ENCODE data around the gene OCA2. TPM values are rescaled to one million over a fixed set of nuclear protein-coding genes. Genes with fewer than 3 reads are reported as not detected.

OCA2 gene
- total RNA-seq, 2 donors from 2014 or later: 3.7 TPM; not detected in 1

GRCh38 chr15:27989838-27990237, 109.3 kb downstream of the OCA2 start:
- Histone ChIP-seq H3K27me3 (replicated peaks; ENCODE audit: insufficient read depth) (no peaks in the 10 kb centered on the region), H3K36me3 (no peaks in the 10 kb centered on the region), H3K27ac (no peak overlapping the region), H3K4me1 (replicated peaks) (no peaks in the 10 kb centered on the region), H3K9me3 (no peaks in the 10 kb centered on the region), H3K4me3 (no peak overlapping the region)
- TF ChIP-seq, protein P1, sequence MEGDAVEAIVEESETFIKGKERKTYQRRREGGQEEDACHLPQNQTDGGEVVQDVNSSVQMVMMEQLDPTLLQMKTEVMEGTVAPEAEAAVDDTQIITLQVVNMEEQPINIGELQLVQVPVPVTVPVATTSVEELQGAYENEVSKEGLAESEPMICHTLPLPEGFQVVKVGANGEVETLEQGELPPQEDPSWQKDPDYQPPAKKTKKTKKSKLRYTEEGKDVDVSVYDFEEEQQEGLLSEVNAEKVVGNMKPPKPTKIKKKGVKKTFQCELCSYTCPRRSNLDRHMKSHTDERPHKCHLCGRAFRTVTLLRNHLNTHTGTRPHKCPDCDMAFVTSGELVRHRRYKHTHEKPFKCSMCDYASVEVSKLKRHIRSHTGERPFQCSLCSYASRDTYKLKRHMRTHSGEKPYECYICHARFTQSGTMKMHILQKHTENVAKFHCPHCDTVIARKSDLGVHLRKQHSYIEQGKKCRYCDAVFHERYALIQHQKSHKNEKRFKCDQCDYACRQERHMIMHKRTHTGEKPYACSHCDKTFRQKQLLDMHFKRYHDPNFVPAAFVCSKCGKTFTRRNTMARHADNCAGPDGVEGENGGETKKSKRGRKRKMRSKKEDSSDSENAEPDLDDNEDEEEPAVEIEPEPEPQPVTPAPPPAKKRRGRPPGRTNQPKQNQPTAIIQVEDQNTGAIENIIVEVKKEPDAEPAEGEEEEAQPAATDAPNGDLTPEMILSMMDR (IDR thresholded peaks at IDR 0.05): no peak
- TF ChIP-seq POLR2AphosphoS5 (IDR thresholded peaks at IDR 0.05): no peak
- TF ChIP-seq POLR2A (IDR thresholded peaks at IDR 0.05): no peak
- no peak for DNase-seq (ENCODE audit: low spot score)
- 83% methylated on average over 4 of the region's 4 CpGs for WGBS
- intact Hi-C loops (cut with DNase I): no loop called here

GRCh38 chr15:27989427-27989826, 109.7 kb downstream of the OCA2 start:
- H3K36me3 ChIP-seq: no peaks in the 10 kb centered on the region
- H3K27me3 ChIP-seq (replicated peaks; ENCODE audit: insufficient read depth): no peaks in the 10 kb centered on the region
- TF ChIP-seq POLR2A (IDR thresholded peaks at IDR 0.05) (no peak), POLR2AphosphoS5 (IDR thresholded peaks at IDR 0.05) (no peak)
- TF ChIP-seq, protein P1 (IDR thresholded peaks at IDR 0.05): no peak
- DNase-seq (ENCODE audit: low spot score): no peak
- WGBS: 89% methylated on average over 13 of the region's 13 CpGs
- H3K27ac ChIP-seq: no peak overlapping the region
- H3K9me3 ChIP-seq: no peaks in the 10 kb centered on the region
- H3K4me3 ChIP-seq: no peak overlapping the region
- intact Hi-C loops (cut with DNase I): no loop called here
- H3K4me1 ChIP-seq (replicated peaks): no peaks in the 10 kb centered on the region

DNA sequence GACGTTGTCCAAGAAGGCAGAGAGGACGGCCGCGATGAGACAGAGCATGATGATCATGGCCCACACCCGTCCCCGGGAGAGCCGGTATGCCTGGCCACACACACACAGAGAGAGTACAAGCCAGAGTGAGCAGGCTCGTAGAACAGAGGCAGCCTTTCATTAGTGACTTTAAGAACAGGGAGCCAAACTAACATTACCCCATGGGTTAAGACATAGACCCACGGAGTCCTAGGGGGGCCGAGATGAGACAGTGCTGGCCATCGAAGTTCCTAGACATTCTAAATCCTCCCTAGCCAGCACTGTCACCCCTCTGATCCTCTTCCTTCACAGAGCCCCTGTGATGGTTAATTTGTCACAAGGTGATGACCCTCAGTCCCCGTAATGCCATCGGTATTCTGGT, 114.0 kb downstream of the OCA2 start:
- DNase-seq (ENCODE audit: low spot score): no peak
- Histone ChIP-seq H3K27ac (no peak overlapping the region), H3K9me3 (no peaks in the 10 kb centered on the region), H3K27me3 (replicated peaks; ENCODE audit: insufficient read depth) (no peaks in the 10 kb centered on the region), H3K4me3 (no peak overlapping the region), H3K36me3 (no peaks in the 10 kb centered on the region), H3K4me1 (replicated peaks) (no peaks in the 10 kb centered on the region)
- intact Hi-C loops (cut with DNase I): no loop called here
- TF ChIP-seq POLR2A (IDR thresholded peaks at IDR 0.05) (no peak), POLR2AphosphoS5 (IDR thresholded peaks at IDR 0.05) (no peak)
- TF ChIP-seq, protein P1 (IDR thresholded peaks at IDR 0.05): no peak
- 84% methylated on average over 13 of the region's 13 CpGs for WGBS

DNA sequence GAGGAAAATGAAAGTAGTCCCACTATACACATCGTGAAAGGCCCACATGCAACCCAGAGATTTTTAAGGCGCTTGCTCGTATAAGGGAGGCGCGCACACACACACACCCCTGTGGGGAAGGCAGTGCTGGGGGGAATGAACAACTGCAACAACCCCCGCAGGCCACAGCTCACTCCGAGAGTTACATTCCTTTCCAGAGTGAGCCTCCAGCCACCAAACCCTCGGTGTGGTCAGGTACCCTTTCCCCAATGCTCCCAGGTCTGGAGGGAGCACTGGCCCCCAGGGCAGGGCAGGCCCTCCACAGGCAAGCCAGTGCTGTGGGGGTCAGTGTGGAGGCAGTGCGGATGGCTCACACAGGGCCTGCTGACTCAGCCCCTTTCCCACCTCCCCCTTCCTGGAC, 115.6 kb downstream of the OCA2 start:
- TF ChIP-seq POLR2A (IDR thresholded peaks at IDR 0.05) (no peak), POLR2AphosphoS5 (IDR thresholded peaks at IDR 0.05) (no peak)
- TF ChIP-seq, protein P1 (IDR thresholded peaks at IDR 0.05): no peak
- WGBS: 92% methylated on average over 9 of the region's 9 CpGs
- no peak for DNase-seq (ENCODE audit: low spot score)
- H3K9me3 ChIP-seq: no peaks in the 10 kb centered on the region
- no peaks in the 10 kb centered on the region for H3K4me1 ChIP-seq (replicated peaks)
- intact Hi-C loops (cut with DNase I): no loop called here
- no peaks in the 10 kb centered on the region for H3K36me3 ChIP-seq
- H3K4me3 ChIP-seq: no peak overlapping the region
- no peaks in the 10 kb centered on the region for H3K27me3 ChIP-seq (replicated peaks; ENCODE audit: insufficient read depth)
- H3K27ac ChIP-seq: no peak overlapping the region

DNA sequence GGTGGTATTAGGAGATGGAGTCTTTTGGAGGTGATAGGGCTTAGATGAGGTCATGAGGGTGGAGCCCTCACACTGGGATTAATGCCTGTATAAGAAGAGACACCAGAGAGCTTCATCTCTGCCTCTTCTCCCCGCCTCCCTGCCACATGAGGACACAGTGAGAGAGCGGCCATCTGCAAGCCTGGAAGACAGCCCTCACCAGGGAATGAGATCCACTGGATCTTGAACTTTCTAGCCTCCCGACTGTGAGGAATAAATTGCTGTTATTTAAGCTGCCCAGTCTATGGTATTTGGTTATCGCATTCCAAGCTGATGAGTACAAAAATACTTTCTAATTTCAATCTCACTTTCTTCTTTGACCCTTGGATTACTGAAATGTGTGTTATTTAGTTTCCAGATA, 121.4 kb downstream of the OCA2 start:
- Histone ChIP-seq H3K4me3 (no peak overlapping the region), H3K9me3 (no peaks in the 10 kb centered on the region), H3K27me3 (replicated peaks; ENCODE audit: insufficient read depth) (no peaks in the 10 kb centered on the region), H3K27ac (no peak overlapping the region), H3K36me3 (no peaks in the 10 kb centered on the region), H3K4me1 (replicated peaks) (no peaks in the 10 kb centered on the region)
- TF ChIP-seq, protein P1 (IDR thresholded peaks at IDR 0.05): no peak
- TF ChIP-seq POLR2A (IDR thresholded peaks at IDR 0.05) (no peak), POLR2AphosphoS5 (IDR thresholded peaks at IDR 0.05) (no peak)
- WGBS: 80% methylated on average over 4 of the region's 4 CpGs
- no peak for DNase-seq (ENCODE audit: low spot score)
- intact Hi-C loops (cut with DNase I): no loop called here

All from prostate gland (tissue), 2 donors.